HepG2 (cell line): ENCODE measurements around the gene SCYGR4.

Source experiments
- GABPA ChIP-seq, 2 experiments: IDR thresholded peaks; 2 replicates each; pipeline ENCODE4 v1.6.1; 2011 to 2016; ENCODE audit warnings: low read depth in 2 of 2, low read length in 1 of 2, missing biosample characterization in 1 of 2, missing genetic modification characterization in 1 of 2
- HCFC1 ChIP-seq: fragments of 150-350 bp; IDR thresholded peaks from 2 replicates; pipeline ENCODE4 v1.6.1; 2014; ENCODE audit warnings: low read depth, low read length
- STAT5B ChIP-seq: sonication (generic); formaldehyde crosslinking; IDR thresholded peaks from 2 replicates; pipeline ENCODE4 v1.4.0; 2020; ENCODE audit warnings: missing genetic modification reagents
- ZBTB42 ChIP-seq: sonication (generic); formaldehyde crosslinking; IDR thresholded peaks from 2 replicates; pipeline ENCODE4 v1.5.0; 2020; ENCODE audit warnings: mild to moderate bottlenecking, missing genetic modification reagents
- ZNF296 ChIP-seq: sonication (generic); formaldehyde crosslinking; conservative IDR thresholded peaks from 2 replicates; pipeline ENCODE4 v1.5.0; 2020; ENCODE audit warnings: mild to moderate bottlenecking, missing genetic modification reagents
- TF ChIP-seq, protein P1 (sequence below): sonication (generic); formaldehyde crosslinking; IDR thresholded peaks from 2 replicates; pipeline ENCODE4 v1.4.0; 2020; ENCODE audit warnings: missing genetic modification reagents
- TF ChIP-seq, protein P2 (sequence below): sonication (generic); formaldehyde crosslinking; IDR thresholded peaks from 2 replicates; pipeline ENCODE4 v1.5.0; 2020; ENCODE audit warnings: mild to moderate bottlenecking, missing genetic modification reagents

DNA sequence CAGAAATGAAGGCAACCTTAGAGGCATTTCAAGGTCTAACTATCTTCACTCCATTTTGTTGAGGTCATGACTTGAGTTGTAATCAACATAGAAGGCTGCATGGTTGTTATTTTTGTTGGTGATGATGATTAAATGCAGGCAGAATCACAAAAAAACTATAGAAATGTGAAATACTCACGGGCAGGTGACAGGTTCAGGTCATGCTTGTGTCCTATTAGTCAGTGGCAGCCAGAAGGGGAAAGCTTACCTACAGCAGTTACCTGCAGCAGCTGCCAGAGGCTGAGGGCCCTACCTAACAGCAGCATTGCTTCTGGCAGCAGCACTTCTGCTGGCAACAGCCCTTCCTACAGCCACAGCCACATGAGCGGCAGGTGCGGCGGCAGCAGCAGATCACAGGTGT lies 3.1 kb upstream of the SCYGR4 start:
- TF ChIP-seq STAT5B (CRISPR knock-in tag) (no peak), GABPA (IDR thresholded peaks at IDR 0.05; ENCODE audit: low read depth, low read length) (no peak), GABPA (CRISPR knock-in tag; IDR thresholded peaks at IDR 0.05; ENCODE audit: low read depth) (no peak), ZBTB42 (CRISPR knock-in tag) (no peak), HCFC1 (no peak), ZNF296 (no peak)
- TF ChIP-seq, protein P1, sequence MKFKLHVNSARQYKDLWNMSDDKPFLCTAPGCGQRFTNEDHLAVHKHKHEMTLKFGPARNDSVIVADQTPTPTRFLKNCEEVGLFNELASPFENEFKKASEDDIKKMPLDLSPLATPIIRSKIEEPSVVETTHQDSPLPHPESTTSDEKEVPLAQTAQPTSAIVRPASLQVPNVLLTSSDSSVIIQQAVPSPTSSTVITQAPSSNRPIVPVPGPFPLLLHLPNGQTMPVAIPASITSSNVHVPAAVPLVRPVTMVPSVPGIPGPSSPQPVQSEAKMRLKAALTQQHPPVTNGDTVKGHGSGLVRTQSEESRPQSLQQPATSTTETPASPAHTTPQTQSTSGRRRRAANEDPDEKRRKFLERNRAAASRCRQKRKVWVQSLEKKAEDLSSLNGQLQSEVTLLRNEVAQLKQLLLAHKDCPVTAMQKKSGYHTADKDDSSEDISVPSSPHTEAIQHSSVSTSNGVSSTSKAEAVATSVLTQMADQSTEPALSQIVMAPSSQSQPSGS = no peak
- TF ChIP-seq, protein P2, sequence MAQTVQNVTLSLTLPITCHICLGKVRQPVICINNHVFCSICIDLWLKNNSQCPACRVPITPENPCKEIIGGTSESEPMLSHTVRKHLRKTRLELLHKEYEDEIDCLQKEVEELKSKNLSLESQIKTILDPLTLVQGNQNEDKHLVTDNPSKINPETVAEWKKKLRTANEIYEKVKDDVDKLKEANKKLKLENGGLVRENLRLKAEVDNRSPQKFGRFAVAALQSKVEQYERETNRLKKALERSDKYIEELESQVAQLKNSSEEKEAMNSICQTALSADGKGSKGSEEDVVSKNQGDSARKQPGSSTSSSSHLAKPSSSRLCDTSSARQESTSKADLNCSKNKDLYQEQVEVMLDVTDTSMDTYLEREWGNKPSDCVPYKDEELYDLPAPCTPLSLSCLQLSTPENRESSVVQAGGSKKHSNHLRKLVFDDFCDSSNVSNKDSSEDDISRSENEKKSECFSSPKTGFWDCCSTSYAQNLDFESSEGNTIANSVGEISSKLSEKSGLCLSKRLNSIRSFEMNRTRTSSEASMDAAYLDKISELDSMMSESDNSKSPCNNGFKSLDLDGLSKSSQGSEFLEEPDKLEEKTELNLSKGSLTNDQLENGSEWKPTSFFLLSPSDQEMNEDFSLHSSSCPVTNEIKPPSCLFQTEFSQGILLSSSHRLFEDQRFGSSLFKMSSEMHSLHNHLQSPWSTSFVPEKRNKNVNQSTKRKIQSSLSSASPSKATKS = no peak
